Smooth muscle cell (in vitro differentiated cells): ENCODE results near the gene KDM4B. TPM values are rescaled to one million over a fixed set of nuclear protein-coding genes. Genes with fewer than 3 reads are reported as not detected.

Experiments used
- DNase-seq: peaks from one replicate; lab custom pipeline; 2025; ENCODE audit not compliant: unreplicated experiment; lab: John Stamatoyannopoulos, UW
- H2AFZ ChIP-seq: fragments of 200-600 bp; sonication (generic); 2 replicates; pipeline ENCODE4 v1.6.0; 2016; ENCODE audit warnings: antibody characterized with exemption, low read depth, mild to moderate bottlenecking
- H3F3A ChIP-seq: fragments of 200-600 bp; sonication (generic); 2 replicates; pipeline ENCODE4 v1.6.0; 2017; ENCODE audit warnings: antibody characterized with exemption, low read depth
- H3K27ac ChIP-seq: fragments of 200-600 bp; sonication (generic); 2 replicates; pipeline ENCODE4 v1.5.1; 2016; ENCODE audit warnings: low read depth, mild to moderate bottlenecking
- H3K27me3 ChIP-seq: fragments of 200-600 bp; sonication (generic); 2 replicates; pipeline ENCODE4 v1.6.1; 2016; ENCODE audit warnings: low read depth, mild to moderate bottlenecking
- H3K36me3 ChIP-seq: fragments of 200-600 bp; sonication (generic); 2 replicates; pipeline ENCODE4 v1.5.1; 2016; ENCODE audit warnings: low read depth
- H3K4me1 ChIP-seq: fragments of 200-600 bp; sonication (generic); 2 replicates; pipeline ENCODE4 v1.5.1; 2016; ENCODE audit warnings: low read depth
- H3K4me2 ChIP-seq: fragments of 200-600 bp; sonication (generic); 2 replicates; pipeline ENCODE4 v1.6.0; 2016; ENCODE audit warnings: mild to moderate bottlenecking
- H3K4me3 ChIP-seq: fragments of 200-600 bp; sonication (generic); 2 replicates; pipeline ENCODE4 v1.5.1; 2016; ENCODE audit warnings: mild to moderate bottlenecking
- H3K79me2 ChIP-seq: fragments of 200-600 bp; sonication (generic); 2 replicates; pipeline ENCODE4 v1.6.0; 2016; ENCODE audit warnings: low read depth, mild to moderate bottlenecking
- H3K9ac ChIP-seq: fragments of 200-600 bp; sonication (generic); 2 replicates; pipeline ENCODE4 v1.6.0; 2016; ENCODE audit warnings: low read depth
- H3K9me3 ChIP-seq: fragments of 200-600 bp; sonication (generic); replicated peaks from 2 replicates; pipeline ENCODE4 v1.5.1; 2016; ENCODE audit warnings: low read depth
- H4K20me1 ChIP-seq: fragments of 200-600 bp; sonication (generic); 2 replicates; pipeline ENCODE4 v1.6.0; 2016; ENCODE audit warnings: low read depth
- CTCF ChIP-seq: fragments of 200-600 bp; sonication (generic); IDR thresholded peaks from 2 replicates; pipeline ENCODE4 v1.5.1; 2017; ENCODE audit warnings: borderline replicate concordance, mild to moderate bottlenecking, antibody characterized with exemption; ENCODE audit not compliant: insufficient read depth, poor library complexity, severe bottlenecking
- WGBS: methylation state at CpG from one replicate; pipeline ENCODE4 v1.1.7; 2016; ENCODE audit warnings: low lambda C conversion rate; 5-methylcytosine and 5-hydroxymethylcytosine counted together
- polyA plus RNA-seq: library from polyadenylated mRNA; unstranded; fragments of >200 nt; fragmentation: Nextera tagmentation; extraction: Ambion mirVana; gene quantifications from 2 replicates; pipeline ENCODE4 v1.2.1, GENCODE V29; 2016
- total RNA-seq: library from RNA; depleted of rRNA; stranded (reverse); fragments of >200 nt; gene quantifications from 2 replicates; pipeline ENCODE4 v1.2.3, GENCODE V29; 2014

Gene KDM4B
- total and polyA plus RNA-seq, 2 experiments from 2014 or later: 27.9 to 32.3 TPM

- WGBS: 86% methylated on average over 12 of the region's 12 CpGs
- no peak for DNase-seq
- Histone ChIP-seq H3F3A (no peaks in the 10 kb centered on the region), H4K20me1 (no peaks in the 10 kb centered on the region), H3K27me3 (no peaks in the 10 kb centered on the region), H3K4me1 (no peaks in the 10 kb centered on the region), H2AFZ (no peak overlapping the region), H3K27ac (no peak overlapping the region), H3K9ac (no peak overlapping the region), H3K9me3 (no peaks in the 10 kb centered on the region), H3K4me2 (no peak overlapping the region), H3K36me3 (no peaks in the 10 kb centered on the region), H3K79me2 (no peaks in the 10 kb centered on the region), H3K4me3 (no peak overlapping the region)
- TF ChIP-seq CTCF: no peak
Measured at GRCh38 chr19:5173993-5174392, 205.1 kb downstream of the KDM4B start.

DNA sequence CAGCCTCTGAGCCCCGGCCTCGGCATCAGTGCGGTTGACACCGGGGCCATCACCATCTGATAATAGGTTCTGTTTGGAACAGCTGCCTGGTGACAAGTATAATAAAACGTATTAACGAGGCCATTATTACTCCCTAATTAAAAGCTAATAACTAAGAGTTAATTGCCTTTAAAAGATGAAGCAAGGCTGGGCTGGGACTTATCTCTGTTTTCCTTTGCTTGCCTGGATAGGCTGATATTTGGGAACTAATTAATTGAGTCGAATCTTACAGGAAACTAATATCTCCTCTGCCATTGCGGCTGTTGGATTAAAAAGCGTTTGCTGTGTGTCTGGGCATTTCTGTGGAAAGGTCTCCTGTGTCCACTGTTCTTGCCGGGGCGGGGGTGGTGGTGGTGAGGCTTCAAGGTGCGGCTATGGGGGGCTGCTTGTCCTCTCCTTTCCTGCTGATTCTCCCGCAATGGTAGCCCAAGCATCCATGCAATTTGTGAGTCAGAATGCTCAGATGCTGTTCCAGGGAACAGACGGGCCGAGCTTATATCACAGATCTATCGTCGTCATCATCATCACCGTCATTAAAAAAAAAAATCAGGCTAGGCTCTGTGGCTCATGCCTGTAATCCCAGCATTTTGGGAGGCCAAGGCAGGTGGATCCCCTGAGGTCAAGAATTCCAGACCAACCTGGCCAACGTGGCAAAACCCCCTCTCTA is 209.0 kb downstream of the KDM4B start:
- no peaks in the 10 kb centered on the region for H3F3A ChIP-seq
- H3K9me3 ChIP-seq: no peaks in the 10 kb centered on the region
- WGBS: 73% methylated on average over 19 of the region's 19 CpGs
- no peak overlapping the region for H3K4me2 ChIP-seq
- no peaks in the 10 kb centered on the region for H3K79me2 ChIP-seq
- H3K4me3 ChIP-seq: no peak overlapping the region
- TF ChIP-seq CTCF: no peak
- H3K27ac ChIP-seq: no peak overlapping the region
- no peaks in the 10 kb centered on the region for H3K4me1 ChIP-seq
- H2AFZ ChIP-seq: no peak overlapping the region
- H3K36me3 ChIP-seq: no peaks in the 10 kb centered on the region
- H4K20me1 ChIP-seq: no peaks in the 10 kb centered on the region
- DNase-seq: no peak
- no peaks in the 10 kb centered on the region for H3K27me3 ChIP-seq
- H3K9ac ChIP-seq: no peak overlapping the region

GRCh38 chr19:5178841-5179240 is 209.9 kb downstream of the KDM4B start:
- no peak overlapping the region for H3K27ac ChIP-seq
- no peak overlapping the region for H3K4me3 ChIP-seq
- no peaks in the 10 kb centered on the region for H3K9me3 ChIP-seq
- H3K36me3 ChIP-seq: no peaks in the 10 kb centered on the region
- no peaks in the 10 kb centered on the region for H3K27me3 ChIP-seq
- H3F3A ChIP-seq: no peaks in the 10 kb centered on the region
- H3K9ac ChIP-seq: no peak overlapping the region
- DNase-seq: no peak
- H3K4me1 ChIP-seq: no peaks in the 10 kb centered on the region
- H2AFZ ChIP-seq: no peak overlapping the region
- no peak for TF ChIP-seq CTCF
- no peaks in the 10 kb centered on the region for H3K79me2 ChIP-seq
- WGBS: 94% methylated on average over 3 of the region's 3 CpGs
- H3K4me2 ChIP-seq: no peak overlapping the region
- H4K20me1 ChIP-seq: no peaks in the 10 kb centered on the region

- H3K36me3 ChIP-seq: no peaks in the 10 kb centered on the region
- H2AFZ ChIP-seq: no peak overlapping the region
- no peak overlapping the region for H3K4me2 ChIP-seq
- 89% methylated on average over 16 of the region's 16 CpGs for WGBS
- no peaks in the 10 kb centered on the region for H3F3A ChIP-seq
- H3K9me3 ChIP-seq: no peaks in the 10 kb centered on the region
- H3K27me3 ChIP-seq: no peaks in the 10 kb centered on the region
- no peak overlapping the region for H3K9ac ChIP-seq
- no peaks in the 10 kb centered on the region for H3K4me1 ChIP-seq
- no peak overlapping the region for H3K4me3 ChIP-seq
- no peak overlapping the region for H3K27ac ChIP-seq
- no peaks in the 10 kb centered on the region for H4K20me1 ChIP-seq
- TF ChIP-seq CTCF: no peak
- H3K79me2 ChIP-seq: no peaks in the 10 kb centered on the region
- DNase-seq: no peak
Measured at GRCh38 chr19:5179256-5179655, 210.3 kb downstream of the KDM4B start.
